ENCODE results near the gene REPS1.
"Not testable (repeated sequence)": the region's sequence is repeated elsewhere in the genome, so short reads cannot be mapped to it uniquely, and the experiment has no call there.

Gene REPS1

DNA sequence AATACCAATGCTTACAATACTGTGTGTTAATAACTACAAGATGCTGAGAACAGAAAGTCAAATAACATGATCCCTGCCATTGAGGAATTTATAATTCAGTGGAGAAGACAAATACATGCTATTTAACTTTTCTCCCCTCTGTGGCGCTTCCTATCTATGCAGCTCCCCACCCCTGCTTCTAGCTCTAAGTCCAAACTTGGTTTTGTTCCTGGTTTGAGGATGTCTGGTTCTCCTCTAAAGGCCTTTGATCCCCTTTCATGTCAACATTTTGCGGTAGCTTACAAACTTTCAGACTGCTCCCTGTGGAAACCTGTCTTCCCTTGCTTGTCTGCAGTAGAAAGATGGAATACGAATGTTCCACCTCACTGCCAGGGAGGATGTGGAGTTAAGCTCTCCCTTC lies 18.4 kb upstream of the REPS1 start:
- no peak for DNase-seq (ENCODE audit: low spot score)

DNA sequence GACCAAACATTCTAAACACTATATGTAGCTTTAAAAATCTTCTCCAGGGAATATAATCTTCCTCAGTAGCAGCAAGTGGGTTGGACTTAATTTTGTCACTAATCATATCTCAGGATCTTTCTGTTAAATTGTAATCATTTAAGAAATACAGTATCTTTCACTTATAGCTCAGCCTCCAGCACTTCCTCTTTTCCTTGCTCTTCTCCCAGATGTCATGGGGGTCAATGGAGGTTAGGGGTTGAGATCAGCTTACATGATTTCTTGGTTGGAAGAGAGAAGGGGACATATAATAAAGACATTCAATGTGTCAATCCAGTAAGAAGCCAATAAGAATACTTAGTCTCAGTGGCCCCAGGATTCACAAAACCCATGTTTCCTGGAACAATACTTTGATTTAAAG lies 15.7 kb upstream of the REPS1 start:
- DNase-seq (ENCODE audit: low spot score) = no peak

DNA sequence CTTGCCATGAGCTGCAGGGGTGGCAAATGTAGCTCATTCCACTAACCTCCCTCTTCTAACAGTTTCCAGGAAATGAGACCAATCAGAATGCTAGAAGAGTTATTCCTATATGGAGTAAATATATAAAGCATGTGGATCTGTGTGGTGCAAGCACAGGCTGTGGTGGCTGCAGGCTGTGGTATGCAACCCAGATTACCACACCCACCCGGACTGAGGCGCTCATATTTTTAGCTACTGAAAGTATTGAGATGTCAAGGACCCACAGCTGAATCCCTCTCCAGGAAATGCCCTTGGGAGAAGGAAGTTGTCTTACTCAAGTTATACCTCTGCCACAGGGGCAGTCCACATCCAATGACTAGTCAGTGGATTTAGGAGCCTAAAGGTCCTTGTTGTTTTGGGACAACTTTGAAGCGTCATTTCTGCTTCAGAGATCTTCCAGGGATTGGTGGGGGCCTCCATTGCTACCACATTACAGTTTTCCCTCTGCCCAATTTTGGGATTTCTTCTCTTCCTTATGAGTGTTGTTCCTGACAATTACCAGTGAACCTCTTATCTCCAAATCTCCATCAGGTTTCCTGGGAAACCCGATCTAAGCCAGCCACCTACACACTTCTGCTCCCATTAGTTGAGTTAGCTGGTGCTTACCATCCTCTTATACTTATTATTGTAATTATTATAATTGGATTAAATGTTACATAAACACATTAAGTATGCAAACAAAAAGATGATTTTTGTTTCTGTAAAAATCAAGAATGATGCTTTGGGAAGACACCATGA lies 12.1 kb upstream of the REPS1 start:
- no peak for DNase-seq (ENCODE audit: low spot score)

DNA sequence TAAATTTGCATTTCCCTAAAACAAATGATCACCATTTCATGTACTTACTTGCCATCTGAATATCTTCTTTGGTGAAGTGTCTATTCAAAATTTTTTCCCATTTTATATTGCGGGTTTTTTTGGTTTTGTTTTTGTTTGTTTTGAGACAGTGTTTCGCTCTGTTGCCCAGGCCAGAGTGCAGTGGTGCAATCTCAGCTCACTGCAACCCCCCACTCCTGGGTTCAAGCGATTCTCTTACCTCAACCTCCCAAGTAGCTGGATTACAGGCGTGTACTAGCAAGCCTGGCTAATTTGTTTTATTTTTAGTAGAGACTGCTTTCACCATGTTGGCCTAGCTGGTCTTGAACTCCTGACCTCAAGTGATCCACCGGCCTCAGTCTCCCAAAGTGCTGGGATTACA lies 9.1 kb upstream of the REPS1 start:
- no peak for DNase-seq (ENCODE audit: low spot score)

DNA sequence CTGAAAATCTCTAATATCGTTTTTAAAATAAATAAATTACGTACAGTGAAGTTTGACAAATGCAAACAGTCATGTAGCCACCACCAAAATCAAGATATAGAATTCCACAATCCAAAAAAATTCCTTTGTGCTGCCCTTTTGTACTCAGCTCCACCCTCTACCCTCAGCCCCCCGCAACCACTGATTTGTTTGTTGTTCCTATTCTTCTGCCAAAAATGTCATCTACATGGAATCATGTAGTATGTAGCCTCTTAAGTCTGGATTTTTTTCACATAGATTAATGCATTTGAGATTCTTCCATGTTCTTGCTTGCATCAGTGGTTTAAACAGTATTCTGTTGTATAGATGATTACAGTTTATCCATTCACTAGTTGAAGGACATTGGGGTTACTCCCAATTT lies 8.5 kb upstream of the REPS1 start:
- DNase-seq (ENCODE audit: low spot score) = no peak

DNA sequence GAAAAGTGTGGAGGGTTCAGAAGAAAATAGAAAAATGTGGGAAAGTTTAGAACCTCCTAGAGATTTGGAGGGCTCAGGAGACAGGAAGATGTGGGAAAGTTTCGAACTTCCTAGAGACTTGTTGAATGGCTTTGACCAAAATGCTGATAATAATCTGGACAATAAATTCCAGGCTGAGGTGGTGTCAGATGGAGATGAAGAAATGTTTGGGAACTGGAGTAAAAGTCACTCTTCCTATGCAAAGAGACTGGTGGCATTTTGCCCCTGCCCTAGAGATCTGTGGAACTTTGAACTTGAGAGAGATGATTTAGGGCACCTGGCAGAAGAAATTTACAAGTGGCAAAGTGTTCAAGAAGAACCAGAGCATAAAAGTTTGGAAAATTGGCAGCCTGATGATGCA lies 5.4 kb upstream of the REPS1 start:
- DNase-seq (ENCODE audit: low spot score) = not testable (repeated sequence)

DNA sequence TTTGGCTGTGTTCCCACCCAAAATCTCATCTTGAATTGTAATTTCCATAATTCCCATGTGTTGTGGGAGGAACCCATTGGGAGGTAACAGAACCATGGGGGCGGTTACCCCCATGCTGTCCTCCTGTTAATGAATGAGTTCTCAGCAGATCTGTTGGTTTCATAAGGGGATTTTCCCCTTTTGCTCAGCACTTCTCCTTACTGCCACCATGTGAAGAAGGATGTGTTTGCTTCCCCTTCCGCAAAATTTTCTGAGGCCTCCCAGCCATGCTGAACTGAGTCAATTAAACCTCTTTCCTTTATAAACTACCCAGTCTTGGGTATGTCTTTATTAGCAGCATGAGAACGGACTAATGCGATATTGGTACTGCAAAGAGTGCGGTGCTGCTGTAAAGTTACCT lies 4.9 kb upstream of the REPS1 start:
- DNase-seq (ENCODE audit: low spot score) = not testable (repeated sequence)

DNA sequence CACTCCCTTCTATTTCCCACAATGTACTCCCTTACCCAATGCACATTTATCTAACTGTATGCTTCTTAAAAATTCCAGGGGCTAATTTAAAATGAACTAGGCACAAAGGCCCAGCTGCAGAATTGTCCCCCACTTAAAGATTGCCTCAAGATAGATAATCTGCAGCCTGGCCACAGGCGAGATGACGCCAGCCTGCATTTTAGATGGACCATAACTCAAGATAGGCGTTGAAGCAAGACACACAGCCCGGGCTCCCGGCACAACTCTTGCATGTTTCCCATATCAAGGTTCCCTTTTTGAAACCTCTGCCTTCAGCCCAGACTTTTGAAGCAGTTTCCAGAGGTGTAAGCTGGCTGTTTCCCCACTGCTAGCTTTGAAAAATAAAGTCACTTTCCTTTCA lies 3.2 kb upstream of the REPS1 start:
- DNase-seq (ENCODE audit: low spot score) = no peak

DNA sequence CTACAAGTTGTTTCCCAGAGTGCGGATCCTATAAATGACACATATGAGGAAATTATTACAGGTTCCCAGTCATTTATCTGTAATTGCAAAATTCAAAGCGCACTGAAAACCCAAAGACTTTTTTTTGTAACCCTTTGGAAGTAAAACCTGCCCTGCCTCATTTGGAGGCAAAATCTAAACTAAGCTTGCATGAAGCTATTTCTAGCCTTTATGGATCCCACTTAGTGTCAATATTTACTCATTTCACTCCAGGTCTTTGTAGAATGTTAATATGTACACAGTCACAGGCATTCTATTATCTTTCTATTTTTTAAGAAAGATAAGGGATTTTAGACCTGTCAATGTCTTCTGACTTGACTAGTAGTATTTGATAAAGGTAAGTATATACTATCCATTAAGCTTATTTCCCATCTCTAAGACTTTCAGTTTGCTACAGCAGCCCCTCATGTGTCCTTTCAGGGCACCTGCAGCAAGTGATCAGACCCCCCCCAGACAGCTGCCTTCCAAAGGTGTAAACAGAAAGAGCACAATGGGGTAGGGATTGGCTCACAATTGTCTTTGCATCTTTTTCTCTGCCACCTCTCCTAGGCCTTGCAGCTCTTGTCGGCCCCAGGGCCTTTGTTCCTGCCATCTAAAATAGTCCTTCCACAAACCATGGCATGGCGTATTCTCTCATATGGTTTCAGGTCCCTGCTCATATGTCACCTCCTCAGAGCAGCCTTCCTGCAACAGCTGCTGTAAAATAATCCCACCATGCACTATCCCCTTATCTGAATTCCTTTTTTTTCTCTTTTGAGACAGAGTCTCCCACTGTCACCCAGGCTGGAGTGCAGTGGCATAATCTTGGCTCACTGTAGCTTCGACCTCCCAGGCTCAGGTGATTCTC lies 1.3 kb upstream of the REPS1 start:
- DNase-seq (ENCODE audit: low spot score) = no peak

DNA sequence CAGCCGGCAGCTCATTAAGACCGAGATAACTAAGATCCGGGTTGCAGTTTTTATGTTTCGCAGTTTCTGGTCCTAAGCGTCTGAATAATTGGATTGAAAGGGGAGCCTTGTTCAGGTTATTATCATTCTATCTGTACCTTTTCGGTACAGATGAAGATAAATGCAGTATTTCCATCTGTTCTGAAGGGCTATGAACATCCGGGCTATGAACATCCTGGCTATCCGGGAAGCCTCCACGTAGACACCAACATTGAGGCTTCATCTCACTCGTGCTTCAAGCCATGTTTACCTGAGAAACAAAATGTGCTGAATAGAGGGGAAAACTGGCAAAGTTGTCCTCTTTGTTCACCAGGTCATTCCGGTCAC lies 399 bp upstream of the REPS1 start:
- peak; percentile 41 for DNase-seq (ENCODE audit: low spot score)

DNA sequence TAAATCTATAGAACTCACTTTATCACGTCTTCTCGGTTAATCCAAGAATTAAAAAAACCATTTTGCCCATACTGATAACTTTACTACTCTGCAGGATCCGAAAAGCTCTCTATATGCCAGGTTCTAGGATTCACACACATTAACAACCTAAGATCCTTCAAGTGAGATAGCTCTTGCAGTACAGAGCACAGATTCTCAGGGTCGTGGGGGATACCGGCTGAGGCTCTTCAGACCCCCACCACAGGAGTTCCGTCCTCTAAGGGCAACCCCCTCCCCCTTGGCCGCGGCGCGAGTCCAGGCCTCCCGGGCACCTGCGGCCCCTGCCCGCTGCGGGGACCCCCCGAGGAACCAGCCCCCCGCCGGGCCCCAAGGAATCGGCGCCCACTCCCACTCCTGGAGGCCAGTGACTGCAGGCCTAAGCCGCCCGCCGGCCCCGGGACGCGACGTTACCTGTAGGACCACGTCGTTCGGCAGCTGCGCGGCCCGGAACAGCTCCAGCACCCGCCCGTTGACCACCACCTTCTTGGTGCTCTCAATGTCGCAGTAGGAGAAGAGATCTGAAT lies 892 bp downstream of the REPS1 start:
- peak; percentile 62 for DNase-seq (ENCODE audit: low spot score)

DNA sequence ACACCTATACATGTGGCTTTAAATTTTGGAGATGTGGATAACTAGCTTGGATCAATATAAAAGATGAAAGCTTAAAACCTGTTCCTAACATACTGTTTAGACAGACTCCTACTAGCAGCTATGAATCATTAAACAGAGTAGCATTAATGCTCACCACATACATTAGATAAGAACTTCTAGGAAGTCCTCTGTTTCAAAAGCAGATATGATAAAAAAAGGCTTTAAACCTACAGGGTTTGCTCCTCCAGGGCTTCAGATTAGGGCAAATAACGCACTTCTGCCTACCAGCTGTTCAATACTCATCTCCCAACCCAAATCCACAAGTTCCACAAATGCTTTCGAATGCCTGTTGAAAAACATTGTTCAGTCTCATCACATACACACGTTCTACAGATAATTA lies 1.5 kb downstream of the REPS1 start:
- no peak for DNase-seq (ENCODE audit: low spot score)

DNA sequence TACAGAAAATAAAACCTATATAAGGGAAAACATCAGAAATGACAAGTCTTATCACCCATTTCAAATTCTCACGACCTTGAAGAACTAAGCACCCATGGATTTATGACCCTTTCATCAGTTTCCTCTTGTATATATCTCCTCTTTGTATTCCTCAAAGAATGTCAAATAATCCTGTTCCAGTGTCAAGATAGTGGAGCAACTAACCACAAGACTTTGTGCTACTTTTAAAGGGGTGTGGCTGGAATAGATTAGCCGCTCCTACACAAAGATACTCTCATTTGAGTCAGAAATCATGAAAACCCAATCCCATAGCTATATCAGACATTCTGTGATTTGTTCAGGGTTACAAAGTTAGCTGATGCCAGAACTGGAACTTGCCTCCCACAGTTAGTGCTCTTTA lies 6.6 kb downstream of the REPS1 start:
- DNase-seq (ENCODE audit: low spot score) = no peak

DNA sequence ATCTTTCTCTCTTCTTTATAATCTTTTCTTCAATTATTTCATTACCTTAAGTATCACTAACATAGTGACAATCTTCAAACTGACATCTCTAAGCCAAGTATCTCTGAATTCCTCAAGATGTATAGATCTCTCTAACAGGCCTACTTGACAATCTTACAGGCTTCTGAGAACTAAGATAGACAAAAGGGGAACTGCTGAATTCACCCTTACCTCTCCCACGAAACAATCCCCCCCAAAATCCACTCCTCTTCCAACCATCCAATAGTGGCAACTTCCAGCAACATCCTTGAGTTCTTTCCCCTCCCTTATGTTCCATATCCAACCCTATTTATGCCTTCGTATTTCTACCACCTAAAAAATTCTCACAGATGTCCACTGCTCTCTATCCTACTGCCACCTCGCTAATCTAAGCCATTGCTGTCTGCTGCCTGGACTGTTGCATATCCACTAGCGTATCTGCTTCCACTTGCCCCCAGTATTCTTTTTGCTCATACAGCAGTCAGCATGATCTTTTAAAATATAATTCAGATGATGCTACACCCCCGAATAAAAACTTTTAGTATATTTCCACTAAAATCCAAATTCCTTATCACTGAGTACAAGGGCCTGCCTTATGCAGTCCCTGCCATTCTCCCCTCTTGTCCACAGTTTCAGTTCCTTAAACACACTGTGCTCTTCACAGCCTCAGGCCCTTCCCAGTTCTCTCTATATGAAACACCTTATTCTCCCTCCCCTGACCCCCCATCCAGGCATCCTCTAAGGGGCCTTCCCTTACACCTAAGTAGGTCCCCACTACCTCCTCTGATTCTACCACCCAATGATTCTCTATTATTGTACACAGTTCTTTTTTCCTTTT lies 8.0 kb downstream of the REPS1 start:
- no peak for DNase-seq (ENCODE audit: low spot score)

DNA sequence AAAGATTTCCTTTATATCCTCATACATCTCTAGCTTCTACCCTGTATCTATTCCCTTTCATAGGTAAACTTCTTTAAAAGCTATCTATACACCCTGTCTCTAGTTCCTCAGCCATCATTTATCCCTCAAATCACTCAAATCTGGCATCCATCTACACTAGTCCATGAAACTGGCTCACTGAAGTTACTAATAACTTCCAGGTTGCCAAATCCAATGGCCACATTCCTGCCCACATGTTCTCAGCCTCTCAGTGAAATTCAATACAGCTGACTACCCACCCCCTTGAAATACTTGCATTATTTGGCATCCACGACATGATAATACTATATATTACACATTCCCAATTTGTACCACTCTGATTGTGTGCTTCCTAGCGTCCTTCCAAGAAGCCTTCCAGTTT lies 8.7 kb downstream of the REPS1 start:
- DNase-seq (ENCODE audit: low spot score) = no peak

DNA sequence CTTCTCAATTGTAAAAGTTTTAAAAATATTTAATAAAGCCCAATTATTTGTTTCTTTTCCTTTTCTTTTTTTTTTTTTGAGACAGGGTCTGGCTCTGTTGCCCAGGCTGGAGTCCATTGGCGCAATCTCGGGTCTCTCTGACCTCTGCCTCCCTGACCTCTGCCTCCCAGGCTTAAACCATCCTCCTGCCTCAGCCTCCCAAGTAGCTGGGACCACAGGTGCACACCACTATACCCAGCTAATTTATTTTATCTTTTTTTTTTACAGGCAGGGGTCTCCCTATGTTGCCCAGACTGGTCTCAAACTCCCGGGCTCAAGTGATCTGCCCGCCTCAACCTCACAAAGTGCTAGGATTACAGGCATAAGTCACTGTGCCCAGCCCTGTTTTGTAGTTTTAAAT lies 9.8 kb downstream of the REPS1 start:
- DNase-seq (ENCODE audit: low spot score) = no peak

DNA sequence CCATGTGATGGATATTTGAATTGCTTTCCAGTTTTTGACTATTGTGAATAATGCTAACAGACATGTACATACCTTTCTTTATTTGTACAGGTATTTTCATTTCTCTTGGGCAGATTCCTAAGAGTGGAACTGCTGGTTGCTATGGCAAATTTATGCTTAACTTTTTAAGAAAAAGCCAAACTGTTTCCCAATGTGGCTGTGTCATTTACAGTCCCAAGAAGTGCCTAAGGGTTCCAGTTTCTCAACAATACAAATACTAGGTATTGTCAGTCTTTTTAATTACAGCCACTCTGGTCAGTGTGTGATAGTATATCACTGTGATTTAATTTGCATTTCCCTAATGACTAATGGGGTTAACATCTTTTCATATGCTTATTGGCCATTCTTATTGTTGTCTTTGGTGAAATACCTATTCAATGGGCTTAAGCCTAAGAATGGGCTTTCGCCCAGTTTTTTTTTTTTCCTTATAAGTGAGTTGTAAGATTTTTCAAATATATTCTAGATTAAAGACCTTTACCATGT lies 10.3 kb downstream of the REPS1 start:
- no peak for DNase-seq (ENCODE audit: low spot score)

DNA sequence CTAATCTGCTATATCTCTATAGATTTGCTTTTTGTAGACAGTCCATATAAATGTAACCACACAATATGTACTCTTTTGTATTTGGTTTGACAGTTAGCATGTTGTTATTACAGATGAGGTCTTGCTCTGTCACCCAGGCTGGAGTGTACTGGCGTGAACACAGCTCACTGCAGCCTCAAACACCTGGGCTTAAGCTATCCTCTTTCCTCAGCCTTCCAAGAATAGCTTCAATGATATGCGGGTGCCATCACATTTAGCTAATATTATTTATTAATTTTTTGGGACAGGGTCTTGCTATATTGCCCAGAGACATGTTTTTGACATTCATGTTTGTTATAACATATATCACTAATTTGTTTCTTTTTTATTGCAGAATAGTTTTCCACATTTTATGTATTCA lies 10.8 kb downstream of the REPS1 start:
- no peak for DNase-seq (ENCODE audit: low spot score)

DNA sequence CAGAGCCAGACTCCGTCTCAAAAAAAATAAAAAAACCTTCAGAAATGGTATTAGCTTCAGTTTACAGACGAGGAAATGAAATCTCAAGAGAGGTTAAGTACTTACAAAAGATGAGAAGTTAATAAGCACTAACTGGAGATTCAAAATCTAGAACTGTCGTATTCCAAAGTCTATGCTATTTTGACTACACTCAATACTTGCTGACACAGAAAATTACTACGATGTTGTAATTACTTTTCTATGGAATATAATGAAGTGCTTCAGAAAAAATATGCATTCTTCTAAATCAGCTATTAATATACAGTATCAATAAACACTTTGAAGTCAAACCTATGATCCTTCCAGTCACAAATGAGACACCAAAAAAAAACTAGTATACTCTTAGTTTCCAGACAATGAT lies 12.2 kb downstream of the REPS1 start:
- no peak for DNase-seq (ENCODE audit: low spot score)

DNA sequence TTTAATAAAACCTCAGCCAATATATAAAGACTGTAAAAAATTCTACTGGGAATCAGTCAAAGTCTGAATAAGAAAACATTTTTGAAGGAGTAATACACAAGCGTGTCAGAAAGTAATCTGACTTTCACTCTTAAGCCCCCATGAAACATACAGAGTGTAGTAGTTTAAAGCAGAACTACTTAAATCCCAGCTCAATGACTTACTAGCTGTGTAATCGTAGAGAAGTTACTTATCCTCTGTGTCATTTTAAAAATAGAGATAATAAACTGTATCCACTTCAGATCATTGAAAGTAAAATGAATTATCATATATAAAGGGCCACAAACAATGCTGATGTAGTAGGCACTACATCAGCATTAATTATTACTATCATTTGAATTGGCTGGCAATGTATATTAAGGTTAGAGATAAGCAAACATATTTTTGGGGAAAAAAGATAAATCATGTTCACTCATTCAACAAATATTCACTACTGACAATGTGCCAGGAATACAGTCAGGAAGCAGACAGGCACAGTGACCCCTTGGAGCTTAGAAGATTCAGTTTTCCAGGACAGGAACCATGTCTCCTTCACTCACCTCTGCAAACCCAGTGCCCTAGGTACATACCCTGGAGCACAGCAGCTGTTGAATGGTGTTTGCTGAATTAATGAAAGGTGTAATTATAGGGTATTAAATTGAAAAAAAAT lies 14.4 kb downstream of the REPS1 start:
- DNase-seq (ENCODE audit: low spot score) = no peak

DNA sequence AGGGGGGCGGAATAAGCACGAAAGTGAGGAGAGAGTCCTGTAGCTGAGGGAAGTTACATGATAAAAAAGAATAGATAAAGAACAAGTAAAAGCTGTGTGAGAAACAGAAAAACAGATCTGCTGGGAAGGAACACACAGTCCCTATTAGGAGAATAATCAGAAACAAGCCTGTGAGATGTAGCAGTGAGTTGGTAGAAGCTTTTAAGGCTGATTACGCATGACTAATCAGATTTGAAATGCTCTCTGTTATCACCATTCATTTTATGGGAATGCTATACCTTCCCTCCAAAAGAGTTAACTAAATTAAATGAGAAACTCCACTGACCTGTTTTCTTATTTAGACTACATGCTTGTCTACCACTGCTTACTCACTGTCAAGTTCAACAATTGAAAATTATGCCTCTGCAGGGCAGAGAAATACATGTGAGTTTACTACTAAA lies 15.8 kb downstream of the REPS1 start:
- no peak for DNase-seq (ENCODE audit: low spot score)

All from D341Med (cell line).